Measurements from ENCODE around the gene ZNF407.

GRCh38 chr18:75048776-75049454, 451.2 kb downstream of the ZNF407 start:
- TF ChIP-seq POLR2AphosphoS5 (IDR thresholded peaks at IDR 0.05) (no peak), CTCF (IDR thresholded peaks at IDR 0.05 in 8 of 11, conservative IDR thresholded peaks at IDR 0.05 in 3 of 11) (no peak)
